ENCODE results near the gene KCNJ13.

KCNJ13 gene

GRCh38 chr2:232800166-232800565 lies 23.8 kb upstream of the KCNJ13 start:
- no peak overlapping the region for H3K4me2 ChIP-seq (ENCODE audit: low read depth, low read length, poor library complexity, severe bottlenecking)
- TF ChIP-seq EZH2phosphoT487 (conservative IDR thresholded peaks at IDR 0.05; ENCODE audit: low read length): no peak
- no peak for TF ChIP-seq CTCF (IDR thresholded peaks at IDR 0.05; ENCODE audit: insufficient read depth, low read length, poor library complexity, severe bottlenecking)
- H2AFZ ChIP-seq (ENCODE audit: low read depth, low read length, severe bottlenecking): no peak overlapping the region
- no peaks in the 10 kb centered on the region for H3F3A ChIP-seq (ENCODE audit: insufficient read depth)
- H3K9me2 ChIP-seq (replicated peaks; ENCODE audit: insufficient read depth, low read length): no peaks in the 10 kb centered on the region
- H3K36me3 ChIP-seq (ENCODE audit: low read length): peaks cover 9% of the 10 kb centered on the region; the same call in 1 of the 2 replicates
- no peaks in the 10 kb centered on the region for H3K27me3 ChIP-seq (ENCODE audit: low read length)
- H3K4me3 ChIP-seq (ENCODE audit: insufficient read depth, low read length, poor library complexity, severe bottlenecking): no peak overlapping the region
- no peaks in the 10 kb centered on the region for H3K9me3 ChIP-seq (ENCODE audit: insufficient read depth, low read length)
- no peaks in the 10 kb centered on the region for H3K79me2 ChIP-seq (ENCODE audit: insufficient read depth, low read length)
- no peaks in the 10 kb centered on the region for H4K20me1 ChIP-seq (ENCODE audit: low read depth, low read length)
- H3K27ac ChIP-seq (ENCODE audit: low read depth, low read length): no peak overlapping the region
- H3K9ac ChIP-seq (ENCODE audit: low read length): no peak overlapping the region

GRCh38 chr2:232798187-232798586 lies 21.8 kb upstream of the KCNJ13 start:
- Histone ChIP-seq H3K79me2 (ENCODE audit: insufficient read depth, low read length) (no peaks in the 10 kb centered on the region), H2AFZ (ENCODE audit: low read depth, low read length, severe bottlenecking) (no peak overlapping the region), H3K27me3 (ENCODE audit: low read length) (no peaks in the 10 kb centered on the region), H3K9me3 (ENCODE audit: insufficient read depth, low read length) (no peaks in the 10 kb centered on the region), H3K9me2 (replicated peaks; ENCODE audit: insufficient read depth, low read length) (no peaks in the 10 kb centered on the region), H3K4me2 (ENCODE audit: low read depth, low read length, poor library complexity, severe bottlenecking) (no peak overlapping the region), H3K27ac (ENCODE audit: low read depth, low read length) (no peak overlapping the region), H3F3A (ENCODE audit: insufficient read depth) (no peaks in the 10 kb centered on the region), H3K36me3 (ENCODE audit: low read length) (peaks cover 9% of the 10 kb centered on the region; the same call in 1 of the 2 replicates), H4K20me1 (ENCODE audit: low read depth, low read length) (no peaks in the 10 kb centered on the region), H3K9ac (ENCODE audit: low read length) (no peak overlapping the region), H3K4me3 (ENCODE audit: insufficient read depth, low read length, poor library complexity, severe bottlenecking) (no peak overlapping the region)
- TF ChIP-seq CTCF (IDR thresholded peaks at IDR 0.05; ENCODE audit: insufficient read depth, low read length, poor library complexity, severe bottlenecking) (no peak), EZH2phosphoT487 (conservative IDR thresholded peaks at IDR 0.05; ENCODE audit: low read length) (no peak)

- Histone ChIP-seq H3K79me2 (ENCODE audit: insufficient read depth, low read length) (no peaks in the 10 kb centered on the region), H4K20me1 (ENCODE audit: low read depth, low read length) (no peaks in the 10 kb centered on the region), H3K4me3 (ENCODE audit: insufficient read depth, low read length, poor library complexity, severe bottlenecking) (no peak overlapping the region), H3K27me3 (ENCODE audit: low read length) (no peaks in the 10 kb centered on the region), H3K27ac (ENCODE audit: low read depth, low read length) (no peak overlapping the region), H3K4me2 (ENCODE audit: low read depth, low read length, poor library complexity, severe bottlenecking) (no peak overlapping the region), H3K36me3 (ENCODE audit: low read length) (peaks cover 4% of the 10 kb centered on the region; the same call in 1 of the 2 replicates), H3K9ac (ENCODE audit: low read length) (no peak overlapping the region), H3K9me3 (ENCODE audit: insufficient read depth, low read length) (no peaks in the 10 kb centered on the region), H2AFZ (ENCODE audit: low read depth, low read length, severe bottlenecking) (no peak overlapping the region), H3F3A (ENCODE audit: insufficient read depth) (no peaks in the 10 kb centered on the region), H3K9me2 (replicated peaks; ENCODE audit: insufficient read depth, low read length) (no peaks in the 10 kb centered on the region)
- TF ChIP-seq CTCF (IDR thresholded peaks at IDR 0.05; ENCODE audit: insufficient read depth, low read length, poor library complexity, severe bottlenecking) (no peak), EZH2phosphoT487 (conservative IDR thresholded peaks at IDR 0.05; ENCODE audit: low read length) (no peak)
Observed at GRCh38 chr2:232795920-232796319, 19.6 kb upstream of the KCNJ13 start.

All from SU-DHL-6 (cell line).